Measurements from ENCODE around the gene MAFG. TPM values are rescaled to one million over a fixed set of nuclear protein-coding genes. Genes with fewer than 3 reads are reported as not detected.

MAFG gene
- total and polyA plus RNA-seq, 8 donors = 2.3 to 30.4 (median 11.2) TPM

GRCh38 chr17:81956607-81957589 lies 29.4 kb upstream of the MAFG start:
- TF ChIP-seq POLR2AphosphoS5 (IDR thresholded peaks at IDR 0.05) = no peak
- peaks cover 14 to 90% (median 39%) of the 10 kb centered on the region in 3 donors for H3K27me3 ChIP-seq
- no peaks in the 10 kb centered on the region for H3K36me3 ChIP-seq
- 81 to 88% (median 86%) methylated on average over 22 to 45 of the region's 45 CpGs for WGBS, 5 donors
- H3K9me3 ChIP-seq = no peaks in the 10 kb centered on the region
- H3K4me3 ChIP-seq = no peak overlapping the region
- H3K4me1 ChIP-seq = peaks cover 20 to 28% (median 24%) of the 10 kb centered on the region in 4 donors
- no peak overlapping the region for H3K27ac ChIP-seq
- no peak for DNase-seq
- intact Hi-C loops (cut with DNase I; ENCODE audit: low total_unique reads) = no loop called here

- 68 to 84% (median 79%) methylated on average over 7 to 13 of the region's 13 CpGs for WGBS, 5 donors
- Histone ChIP-seq H3K4me3 (no peak overlapping the region), H3K27ac (no peak overlapping the region), H3K27me3 (peaks cover 9 to 80% (median 31%) of the 10 kb centered on the region in 3 donors), H3K4me1 (peaks cover 17 to 20% (median 19%) of the 10 kb centered on the region in 4 donors), H3K36me3 (no peaks in the 10 kb centered on the region), H3K9me3 (no peaks in the 10 kb centered on the region)
- intact Hi-C loops (cut with DNase I; ENCODE audit: low total_unique reads) = no loop called here
- no peak for DNase-seq
- TF ChIP-seq POLR2A (IDR thresholded peaks at IDR 0.05) (no peak), EP300 (IDR thresholded peaks at IDR 0.05) (no peak), POLR2AphosphoS5 (IDR thresholded peaks at IDR 0.05) (no peak), CTCF (IDR thresholded peaks at IDR 0.05) (no peak)
Measured at GRCh38 chr17:81955756-81956544, 28.4 kb upstream of the MAFG start.

GRCh38 chr17:81955058-81955681 lies 27.6 kb upstream of the MAFG start:
- no peak overlapping the region for H3K4me3 ChIP-seq

More at GRCh38 chr17:81955058-81955681, 27.6 kb upstream of the MAFG start:
- Histone ChIP-seq H3K27ac (no peak overlapping the region), H3K36me3 (no peaks in the 10 kb centered on the region), H3K27me3 (peaks cover 4 to 72% (median 23%) of the 10 kb centered on the region in 3 donors), H3K4me1 (peaks cover 12 to 15% (median 13%) of the 10 kb centered on the region in 4 donors), H3K9me3 (no peaks in the 10 kb centered on the region)
- DNase-seq = no peak
- WGBS, 5 donors = 85 to 91% (median 89%) methylated on average over 14 to 26 of the region's 26 CpGs
- intact Hi-C loops (cut with DNase I; ENCODE audit: low total_unique reads) = no loop called here
- TF ChIP-seq CTCF (IDR thresholded peaks at IDR 0.05) (no peak), EP300 (IDR thresholded peaks at IDR 0.05) (no peak), POLR2AphosphoS5 (IDR thresholded peaks at IDR 0.05) (no peak), POLR2A (IDR thresholded peaks at IDR 0.05) (no peak)
